ENCODE results near the gene TMEM151A.
"Not testable (repeated sequence)": the region's sequence is repeated elsewhere in the genome, so short reads cannot be mapped to it uniquely, and the experiment has no call there.

Gene TMEM151A

GRCh38 chr11:66309475-66309874 is 17.8 kb downstream of the TMEM151A start:
- DNase-seq (ENCODE audit: low read depth, low spot score), result no peak

DNA sequence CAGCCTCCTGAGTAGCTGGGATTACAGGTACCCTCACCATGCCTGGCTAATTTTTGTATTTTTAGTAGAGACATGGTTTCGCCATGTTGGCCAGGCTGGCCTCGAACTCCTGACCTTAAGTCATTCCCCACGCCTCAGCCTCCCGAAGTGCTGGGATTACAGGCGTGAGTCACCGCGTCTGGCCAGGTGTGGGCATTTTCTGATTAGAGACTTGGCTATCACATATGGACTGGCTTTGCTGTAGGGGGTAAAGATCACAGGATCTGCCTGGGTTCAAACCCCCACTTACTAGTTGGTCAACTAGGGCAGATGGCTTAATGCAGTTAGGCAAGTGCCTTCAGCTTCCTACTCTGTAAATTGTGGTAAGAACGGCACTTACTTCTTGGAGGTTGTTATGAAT is 18.6 kb downstream of the TMEM151A start:
- no peak for DNase-seq (ENCODE audit: low read depth, low spot score)

DNA sequence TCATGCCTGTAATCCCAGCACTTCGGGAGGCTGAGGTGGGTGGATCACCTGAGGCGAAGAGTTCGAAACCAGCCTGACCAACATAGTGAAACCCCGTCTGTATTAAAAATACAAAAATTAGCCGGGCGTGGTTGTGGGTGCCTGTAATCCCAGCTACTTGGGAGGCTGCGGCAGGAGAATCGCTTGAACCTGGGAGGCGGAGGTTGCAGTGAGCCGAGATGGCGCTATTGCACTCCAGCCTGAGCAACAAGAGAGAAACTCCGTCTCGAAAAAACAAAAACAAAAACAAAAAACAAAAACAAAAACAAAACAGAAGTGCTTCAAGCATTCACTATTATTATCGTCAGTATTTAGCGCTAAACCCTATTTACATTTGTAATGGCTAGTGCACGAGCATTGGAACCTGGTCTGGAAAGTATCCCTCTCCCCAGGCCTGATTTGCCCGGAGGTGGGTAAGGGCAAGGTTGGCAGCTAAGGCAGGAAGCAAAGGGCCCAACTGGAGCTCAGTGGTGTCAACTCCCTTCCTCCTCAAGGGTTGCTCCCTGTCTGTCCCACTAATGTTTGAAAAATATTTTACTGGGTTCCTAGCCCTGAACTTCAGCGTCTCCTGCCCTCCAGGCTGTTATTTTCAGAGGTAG is 19.2 kb downstream of the TMEM151A start:
- not testable (repeated sequence) for DNase-seq (ENCODE audit: low read depth, low spot score)

GRCh38 chr11:66311470-66311964 is 19.8 kb downstream of the TMEM151A start:
- peak; percentile 93 for DNase-seq (ENCODE audit: low read depth, low spot score)

DNA sequence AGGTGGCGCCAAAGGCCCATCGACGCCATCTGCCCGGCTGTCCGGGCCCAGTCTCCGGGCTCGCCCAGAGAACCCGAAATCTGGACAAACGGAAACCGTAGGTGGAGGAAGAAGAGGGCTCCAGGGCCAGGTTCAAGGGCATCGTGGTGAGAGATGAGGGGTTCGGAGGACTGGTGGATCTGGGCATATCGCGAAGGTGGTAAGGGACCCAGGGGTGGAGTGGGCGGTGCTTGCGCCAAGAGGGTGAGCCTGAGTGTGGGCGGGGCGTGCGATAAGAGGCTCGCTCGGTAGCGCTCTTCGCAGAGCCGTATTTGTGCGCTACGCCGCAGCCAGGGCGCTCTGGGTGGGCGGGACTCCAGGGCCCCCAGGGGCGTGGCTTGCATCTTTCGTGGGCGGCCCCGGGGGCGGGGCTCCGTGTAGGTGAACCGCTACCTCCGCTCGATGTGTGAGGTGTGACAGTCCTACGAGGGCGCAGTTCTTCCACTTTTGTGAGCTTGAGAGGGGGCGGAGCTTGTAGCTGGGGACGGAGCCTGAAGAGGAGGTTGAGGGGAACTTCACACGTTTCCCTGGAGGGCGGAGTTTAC is 20.4 kb downstream of the TMEM151A start:
- peak; percentile 97 for DNase-seq (ENCODE audit: low read depth, low spot score)

- peak; percentile 99 for DNase-seq (ENCODE audit: low read depth, low spot score)
These were observed 21.0 kb downstream of the TMEM151A start for GRCh38 chr11:66312549-66313320.

DNA sequence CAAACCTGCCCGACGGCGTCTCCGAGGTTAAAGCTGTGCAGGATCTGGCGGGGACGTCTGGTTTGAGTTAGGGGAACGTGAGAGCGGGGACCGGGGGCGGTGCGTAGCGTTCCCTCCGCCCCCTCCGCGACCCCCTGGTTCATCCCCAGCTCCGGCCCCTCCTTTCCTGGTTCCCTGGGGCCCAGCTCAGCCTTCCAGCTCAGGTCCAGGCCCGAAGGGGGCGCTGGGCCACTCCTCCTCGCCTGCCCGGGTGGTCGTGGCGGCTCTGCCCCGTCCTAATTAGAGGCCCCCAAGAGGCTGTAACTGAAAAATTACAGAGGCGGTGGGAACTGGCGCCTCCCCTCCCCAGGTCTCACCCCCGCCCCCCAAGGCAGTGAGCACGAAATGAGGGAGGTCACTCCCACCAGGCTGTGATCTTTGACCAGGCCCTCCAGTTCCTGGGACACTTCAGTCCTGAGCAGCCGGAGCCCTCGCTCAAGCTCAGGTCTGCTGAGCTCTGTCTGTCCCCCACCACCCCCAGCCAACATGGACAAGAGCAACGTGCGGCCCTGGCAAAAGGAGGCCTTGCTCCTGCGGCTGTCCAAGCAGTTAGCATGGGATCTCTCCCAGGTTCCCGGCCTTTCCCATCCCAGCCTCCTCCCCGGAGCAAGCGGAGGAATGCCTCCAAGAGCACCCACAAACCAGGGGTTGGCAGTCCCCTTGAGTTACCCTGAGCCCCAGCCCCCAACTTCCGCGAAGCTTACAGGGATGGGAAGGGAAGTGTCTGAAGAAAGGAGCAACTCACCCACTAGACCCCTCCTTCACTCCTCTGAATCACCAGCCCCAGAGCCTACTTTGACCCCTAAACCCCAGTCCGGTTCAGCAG is 21.9 kb downstream of the TMEM151A start:
- no peak for DNase-seq (ENCODE audit: low read depth, low spot score)

DNA sequence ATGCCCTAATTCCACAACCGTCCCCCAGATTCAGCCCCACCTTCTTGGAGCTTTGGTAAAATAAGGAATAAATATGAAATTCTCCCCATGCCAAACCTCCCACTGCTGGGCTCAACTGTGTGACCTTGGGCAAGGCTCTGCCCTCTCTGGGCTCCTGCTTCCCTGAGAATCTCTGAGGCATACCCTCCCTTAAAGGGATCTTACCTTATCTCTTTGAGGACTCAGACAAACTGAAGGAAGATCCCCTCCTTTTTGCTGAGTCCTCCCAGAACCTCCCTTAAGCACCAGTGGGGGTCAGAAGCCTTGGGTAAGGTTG is 22.4 kb downstream of the TMEM151A start:
- DNase-seq (ENCODE audit: low read depth, low spot score), result no peak

GRCh38 chr11:66314561-66315497 is 23.1 kb downstream of the TMEM151A start:
- no peak for DNase-seq (ENCODE audit: low read depth, low spot score)

DNA sequence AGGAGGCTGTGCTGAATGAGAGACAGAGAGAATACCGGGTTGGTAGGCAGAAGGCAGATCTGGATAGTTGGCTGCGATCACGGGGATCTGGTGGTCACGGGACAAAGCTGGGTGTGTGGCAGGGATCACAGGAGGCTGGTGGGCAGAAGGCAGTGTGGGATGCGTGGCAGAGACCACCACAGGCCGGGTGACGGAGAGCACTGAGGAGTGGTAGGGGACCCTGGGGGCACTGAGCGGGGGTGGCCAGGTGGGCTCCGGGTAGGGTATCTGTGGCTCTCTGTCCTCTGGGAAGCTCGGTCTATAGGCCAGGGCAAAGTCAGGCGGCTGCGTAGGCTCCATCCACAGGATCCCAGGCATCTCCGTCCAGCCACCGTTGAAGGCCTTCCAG is 23.8 kb downstream of the TMEM151A start:
- DNase-seq (ENCODE audit: low read depth, low spot score), result no peak

- no peak for DNase-seq (ENCODE audit: low read depth, low spot score)
These were observed 24.5 kb downstream of the TMEM151A start for GRCh38 chr11:66315921-66316811.

DNA sequence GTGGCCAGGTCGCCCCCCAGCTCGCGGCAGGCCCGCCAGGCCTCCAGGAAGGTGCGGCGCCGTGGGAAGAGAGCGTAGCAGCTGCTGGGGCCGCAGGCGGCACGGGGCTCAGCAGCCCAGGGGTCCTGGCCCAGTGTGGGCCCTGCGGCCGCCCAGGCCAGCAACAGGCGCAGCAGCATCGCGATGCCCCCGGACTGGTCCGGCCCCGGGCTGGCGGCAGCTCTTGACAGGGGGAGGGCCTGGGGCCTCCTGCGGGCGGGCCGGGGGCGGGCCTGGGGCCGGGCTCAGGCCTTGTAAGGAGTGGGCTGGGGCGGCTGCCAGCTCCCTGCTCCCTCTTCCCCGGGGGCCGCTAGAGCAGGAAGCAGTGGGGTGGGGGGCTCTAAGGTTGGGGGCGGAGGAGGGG is 25.2 kb downstream of the TMEM151A start, which contains the start of gene CD248:
Gene CD248 (minus strand): TSS at position 196 of the 403 bp plus-strand sequence. CDS start 17 bp downstream, at position 179.
- DNase-seq (ENCODE audit: low read depth, low spot score), result peak; percentile 45

DNA sequence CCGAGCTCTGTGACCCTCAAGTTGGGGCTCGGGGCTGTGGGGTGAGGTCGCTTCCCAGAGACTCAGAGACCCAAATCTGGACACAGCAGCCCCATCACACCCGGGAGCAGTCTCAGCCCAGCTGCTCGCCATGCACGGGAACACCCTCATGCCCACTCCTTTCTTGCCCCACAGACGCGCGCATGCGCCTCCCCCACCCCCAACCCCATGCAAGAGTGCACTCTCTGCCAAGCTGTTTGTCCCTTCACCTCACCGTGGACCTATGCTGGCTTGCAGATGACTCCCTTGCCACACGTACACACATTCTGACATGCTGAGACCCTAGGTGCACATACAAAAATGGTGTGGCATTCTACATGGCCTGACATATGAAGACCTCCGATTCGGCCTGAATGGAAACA is 25.6 kb downstream of the TMEM151A start:
- no peak for DNase-seq (ENCODE audit: low read depth, low spot score)

GRCh38 chr11:66317723-66318599 is 26.3 kb downstream of the TMEM151A start:
- DNase-seq (ENCODE audit: low read depth, low spot score), result peak; percentile 65

DNA sequence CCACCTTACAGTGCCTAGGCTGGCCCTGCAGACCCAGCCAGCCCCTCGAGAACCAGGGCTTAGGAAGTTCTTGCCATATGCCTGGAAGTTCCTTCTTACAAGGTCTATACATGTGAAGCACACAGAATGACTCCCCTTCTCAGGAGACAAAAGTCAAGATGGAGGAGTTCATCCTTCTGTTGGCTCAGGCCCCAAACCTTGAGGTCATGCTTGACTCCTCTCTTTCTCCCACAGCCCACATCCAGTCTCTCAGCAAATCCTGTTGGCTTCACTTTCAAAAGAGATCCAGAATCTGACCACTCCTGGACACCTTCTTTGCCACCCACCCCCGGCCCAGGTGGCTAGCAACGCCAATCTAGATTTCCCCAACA is 26.9 kb downstream of the TMEM151A start:
- DNase-seq (ENCODE audit: low read depth, low spot score), result no peak

GRCh38 chr11:66320289-66320688 is 28.6 kb downstream of the TMEM151A start:
- not testable (repeated sequence) for DNase-seq (ENCODE audit: low read depth, low spot score)

DNA sequence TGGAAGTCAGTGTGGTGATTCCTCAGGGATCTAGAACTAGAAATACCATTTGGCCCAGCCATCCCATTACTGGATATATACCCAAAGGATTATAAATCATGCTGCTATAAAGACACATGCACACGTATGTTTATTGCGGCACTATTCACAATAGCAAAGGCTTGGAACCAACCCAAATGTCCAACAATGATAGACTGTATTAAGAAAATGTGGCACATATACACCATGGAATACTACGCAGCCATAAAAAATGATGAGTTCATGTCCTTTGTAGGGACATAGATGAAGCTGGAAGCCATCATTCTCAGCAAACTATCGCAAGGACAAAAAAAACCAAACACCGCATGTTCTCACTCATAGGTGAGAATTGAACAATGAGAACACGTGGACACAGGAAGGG is 29.1 kb downstream of the TMEM151A start:
- DNase-seq (ENCODE audit: low read depth, low spot score), result not testable (repeated sequence)

DNA sequence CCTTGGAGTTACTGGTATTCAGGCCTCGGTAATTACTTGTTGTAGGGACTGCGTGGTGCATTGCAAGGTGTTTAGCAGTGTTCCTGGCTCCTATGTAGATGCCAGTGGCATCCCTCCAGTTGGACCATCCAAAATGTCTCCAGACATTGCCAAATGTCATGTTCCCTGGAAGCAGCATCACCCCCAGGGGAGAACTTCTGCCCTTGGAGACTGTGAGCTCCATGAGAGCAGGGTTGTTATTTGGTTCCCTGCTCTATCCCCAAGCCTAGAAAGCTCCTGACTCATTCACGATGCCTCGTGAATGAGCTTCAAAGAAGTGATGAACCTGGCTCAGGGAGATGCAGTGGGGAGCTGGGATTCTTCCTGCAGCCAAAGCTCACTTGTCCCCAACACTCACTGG is 29.9 kb downstream of the TMEM151A start:
- no peak for DNase-seq (ENCODE audit: low read depth, low spot score)

Measured in ELF-1 (cell line).